22Rv1 (cell line): ENCODE results near the gene TMEM51.

Source experiments
- H3K27ac ChIP-seq: fragments of 450-650 bp; 2 replicates; pipeline ENCODE4 v1.5.1; 2017
- ZFX ChIP-seq: fragments of 450-650 bp; IDR thresholded peaks from 2 replicates; pipeline ENCODE4 v1.6.1; 2017; ENCODE audit warnings: antibody characterized with exemption, borderline replicate concordance
- TF ChIP-seq, protein P1 (sequence below): fragments of 450-650 bp; IDR thresholded peaks from 2 replicates; pipeline ENCODE4 v1.5.1; 2017; ENCODE audit warnings: mild to moderate bottlenecking

TMEM51 gene

DNA sequence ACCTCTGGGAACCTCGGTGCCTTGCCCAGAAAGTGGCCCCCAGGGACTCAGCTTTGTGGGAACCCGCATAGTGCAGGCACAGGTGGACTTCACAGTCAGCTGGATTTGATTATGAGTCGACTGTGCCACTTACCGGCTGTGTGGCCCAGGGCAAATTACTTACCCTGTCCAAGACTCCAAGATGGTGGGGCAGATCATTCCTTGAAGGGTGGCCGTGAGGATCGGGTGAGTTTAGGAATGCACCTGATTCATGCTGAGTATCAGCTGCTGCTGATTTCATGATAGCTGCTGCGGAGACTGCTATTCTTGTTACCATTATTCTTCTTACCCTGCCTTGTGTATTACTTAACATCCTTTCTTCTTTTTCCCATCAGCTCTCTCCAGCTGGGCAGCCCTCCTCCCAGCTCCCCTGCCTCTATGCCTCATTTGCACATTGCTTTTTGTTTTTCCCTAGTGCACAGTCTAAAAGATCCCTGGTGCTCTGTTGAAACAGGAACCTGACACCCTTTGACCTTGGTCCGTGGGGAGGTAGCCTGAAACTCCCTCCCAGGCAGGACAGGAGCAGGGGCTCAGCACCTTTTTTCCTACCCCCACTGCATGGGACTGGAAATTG lies 53.0 kb downstream of the TMEM51 start:
- TF ChIP-seq ZFX: no peak
- TF ChIP-seq, protein P1, sequence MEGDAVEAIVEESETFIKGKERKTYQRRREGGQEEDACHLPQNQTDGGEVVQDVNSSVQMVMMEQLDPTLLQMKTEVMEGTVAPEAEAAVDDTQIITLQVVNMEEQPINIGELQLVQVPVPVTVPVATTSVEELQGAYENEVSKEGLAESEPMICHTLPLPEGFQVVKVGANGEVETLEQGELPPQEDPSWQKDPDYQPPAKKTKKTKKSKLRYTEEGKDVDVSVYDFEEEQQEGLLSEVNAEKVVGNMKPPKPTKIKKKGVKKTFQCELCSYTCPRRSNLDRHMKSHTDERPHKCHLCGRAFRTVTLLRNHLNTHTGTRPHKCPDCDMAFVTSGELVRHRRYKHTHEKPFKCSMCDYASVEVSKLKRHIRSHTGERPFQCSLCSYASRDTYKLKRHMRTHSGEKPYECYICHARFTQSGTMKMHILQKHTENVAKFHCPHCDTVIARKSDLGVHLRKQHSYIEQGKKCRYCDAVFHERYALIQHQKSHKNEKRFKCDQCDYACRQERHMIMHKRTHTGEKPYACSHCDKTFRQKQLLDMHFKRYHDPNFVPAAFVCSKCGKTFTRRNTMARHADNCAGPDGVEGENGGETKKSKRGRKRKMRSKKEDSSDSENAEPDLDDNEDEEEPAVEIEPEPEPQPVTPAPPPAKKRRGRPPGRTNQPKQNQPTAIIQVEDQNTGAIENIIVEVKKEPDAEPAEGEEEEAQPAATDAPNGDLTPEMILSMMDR: no peak
- no peak overlapping the region for H3K27ac ChIP-seq

DNA sequence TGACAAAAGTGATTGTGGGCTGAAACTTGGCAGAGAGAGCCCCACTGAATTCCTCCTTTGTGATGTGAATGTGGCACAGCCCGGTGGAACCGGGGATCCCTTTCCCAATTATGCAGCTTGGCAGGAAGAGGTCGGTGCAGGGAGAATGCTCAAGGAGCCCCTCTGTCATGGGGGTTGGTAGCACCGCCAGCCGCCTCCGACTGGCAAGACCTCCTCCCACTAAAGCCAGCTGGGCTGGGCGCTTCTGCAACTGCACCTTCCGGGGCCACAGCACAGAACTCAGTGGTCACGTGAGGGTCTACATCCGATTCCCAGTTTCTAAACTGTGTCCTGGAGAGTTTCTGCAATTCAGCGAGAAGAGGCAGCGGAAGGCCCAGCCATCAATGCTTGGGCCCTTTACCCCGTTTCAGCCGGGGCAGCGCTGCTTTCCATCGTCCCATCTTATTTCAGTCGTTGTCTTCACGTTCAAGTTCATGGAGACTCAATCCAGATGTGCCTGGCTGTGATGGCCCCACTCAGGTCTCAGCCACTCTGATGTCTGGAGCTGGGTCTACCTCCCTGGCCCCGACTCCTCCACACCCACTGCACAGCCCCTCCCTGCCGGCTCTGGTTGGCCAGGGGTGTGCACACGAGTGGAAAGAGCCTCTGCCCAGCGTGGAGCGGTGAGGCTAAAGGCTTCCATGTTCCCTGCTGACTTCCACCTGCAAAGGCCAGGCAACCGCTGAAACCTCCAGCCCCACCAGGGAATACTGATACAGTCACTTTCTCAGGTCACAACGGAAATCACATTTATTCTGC lies 53.7 kb downstream of the TMEM51 start:
- H3K27ac ChIP-seq: no peak overlapping the region
- TF ChIP-seq, protein P1: no peak
- no peak for TF ChIP-seq ZFX

DNA sequence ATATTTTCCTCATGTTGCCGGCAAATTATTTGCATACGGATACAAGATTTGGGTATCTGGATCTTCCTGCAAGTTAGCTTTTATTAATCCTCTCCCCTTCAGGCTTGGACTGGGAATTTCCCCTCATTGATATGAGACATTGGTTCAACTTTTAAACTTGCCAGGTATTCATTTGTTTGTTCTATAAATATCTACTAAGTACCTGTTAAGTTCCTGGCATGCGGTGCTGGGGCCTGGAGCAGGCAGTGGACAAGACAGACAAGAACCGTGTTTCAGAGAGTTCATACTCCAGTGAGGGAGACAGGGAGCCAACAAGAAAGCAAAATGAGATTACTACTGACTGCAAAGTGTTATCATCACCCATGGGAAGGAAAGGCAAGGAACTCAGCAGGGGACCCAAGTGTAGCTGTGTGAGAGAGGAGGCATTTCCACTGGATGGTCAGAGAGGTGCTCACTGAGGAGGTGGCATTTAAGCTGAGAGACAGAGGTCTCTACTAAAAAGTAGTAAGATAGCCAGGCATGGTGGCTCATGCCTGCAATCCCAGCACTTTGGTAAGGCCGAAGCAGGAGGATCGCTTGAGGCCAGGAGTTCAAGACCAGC lies 54.4 kb downstream of the TMEM51 start:
- no peak overlapping the region for H3K27ac ChIP-seq
- no peak for TF ChIP-seq ZFX
- TF ChIP-seq, protein P1: no peak

DNA sequence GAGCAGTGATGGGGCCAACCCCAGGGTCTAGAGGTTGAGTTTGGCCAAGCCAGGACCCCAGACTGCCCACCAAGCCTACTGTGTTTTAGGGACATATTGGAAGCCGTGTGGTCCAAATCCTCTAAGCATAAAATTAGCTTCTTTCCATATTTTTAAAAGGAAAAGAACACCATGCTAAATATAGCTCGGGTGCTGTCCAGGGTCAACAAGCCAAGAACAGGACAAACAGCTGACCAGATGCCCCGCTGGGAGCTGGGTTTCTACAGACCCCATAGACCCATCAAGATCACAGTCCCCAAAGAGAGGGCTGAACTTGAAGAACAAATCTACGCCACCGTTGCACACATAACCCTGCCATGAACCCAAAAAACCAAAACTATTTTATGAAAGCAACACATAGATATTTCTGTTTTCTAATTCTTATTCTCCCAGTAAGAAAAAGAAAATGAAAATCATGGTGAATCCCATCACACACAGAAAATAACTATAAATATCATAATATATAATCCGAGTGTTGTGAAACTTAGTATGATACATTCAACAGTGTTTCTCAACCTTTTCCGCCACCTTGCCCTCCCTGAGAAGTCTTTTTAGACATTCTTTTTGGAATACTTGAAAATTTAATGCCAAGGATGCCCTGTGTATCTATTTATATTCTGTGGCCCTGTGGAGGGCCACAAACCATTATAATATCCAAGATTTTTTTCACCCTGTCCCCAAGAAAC lies 57.3 kb downstream of the TMEM51 start:
- TF ChIP-seq, protein P1: no peak
- TF ChIP-seq ZFX: no peak

DNA sequence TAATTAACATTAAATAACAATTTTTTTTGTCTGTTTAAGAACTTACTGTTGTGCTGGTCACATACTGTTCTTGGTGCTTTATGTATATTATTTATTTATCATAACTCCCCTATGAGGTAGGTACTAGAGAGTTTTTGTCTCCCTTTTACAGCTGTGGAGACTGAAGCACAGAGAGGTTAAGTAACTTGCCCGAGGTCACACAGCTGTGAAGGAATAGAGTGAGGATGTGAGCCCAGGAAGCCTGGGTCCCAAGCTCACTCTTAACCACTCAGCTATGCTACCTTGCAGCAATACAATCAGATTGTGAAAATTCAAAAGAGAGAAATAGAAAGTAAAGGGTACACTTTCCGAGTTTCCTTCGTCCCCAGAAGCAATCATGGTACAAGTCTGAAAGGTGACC lies 57.9 kb downstream of the TMEM51 start:
- no peak overlapping the region for H3K27ac ChIP-seq
- no peak for TF ChIP-seq ZFX
- TF ChIP-seq, protein P1: no peak

More for the DNA sequence above, 57.3 kb downstream of the TMEM51 start:
- H3K27ac ChIP-seq: no peak overlapping the region

DNA sequence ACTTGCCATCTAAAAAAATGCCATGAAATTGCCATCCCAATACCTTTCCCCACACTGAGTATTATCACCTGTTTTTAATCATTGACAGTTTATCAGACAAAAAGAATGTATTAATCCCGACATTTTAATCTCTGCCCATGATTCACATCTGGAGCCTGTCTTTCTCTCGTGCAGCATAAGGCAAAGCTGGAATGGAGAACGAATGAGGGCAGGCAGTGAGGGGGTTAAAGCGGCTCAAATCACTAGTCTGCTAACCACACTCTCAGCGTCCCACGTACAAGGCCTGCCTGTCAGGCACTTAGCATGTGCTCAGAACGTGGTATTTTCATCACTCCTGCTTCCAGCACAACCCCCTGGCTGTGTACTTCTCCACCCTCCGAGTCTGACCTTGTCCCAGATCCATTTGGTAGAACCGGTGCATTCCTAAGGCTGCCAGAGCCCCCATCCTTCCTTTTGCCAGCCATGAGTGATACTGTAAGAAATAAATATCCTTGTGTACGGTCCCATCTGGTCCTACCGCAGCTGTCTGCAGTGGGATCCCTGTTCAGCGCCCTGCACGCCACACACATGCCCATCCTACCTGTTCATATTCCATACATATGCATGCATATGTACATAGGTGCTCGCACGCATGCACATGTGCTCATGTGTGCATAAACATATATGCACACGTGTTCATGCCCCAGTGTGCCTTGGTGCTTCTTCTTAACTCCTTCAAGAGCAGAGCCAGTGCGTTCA lies 58.8 kb downstream of the TMEM51 start:
- no peak for TF ChIP-seq ZFX
- TF ChIP-seq, protein P1: no peak
- H3K27ac ChIP-seq: no peak overlapping the region
